T-helper 1 cell treated with Interleukin-12 subunit alpha and Interleukin-12 subunit beta and Interleukin-4 antibody, amounts not matched to agents 30 ng/mL and 1 ng/mL, for 36 hours (primary cell): ENCODE results near the gene ACRBP. TPM values are rescaled to one million over a fixed set of nuclear protein-coding genes. Genes with fewer than 3 reads are reported as not detected.
"Not testable (repeated sequence)": the region's sequence is repeated elsewhere in the genome, so short reads cannot be mapped to it uniquely, and the experiment has no call there.

Experiments used
- intact Hi-C: fragments of 100-400 bp; cut with micrococcal nuclease; formaldehyde crosslinking; loops from one replicate; pipeline ENCODE4 v1.15.1; 2024
- total RNA-seq: library from RNA; stranded (reverse); gene quantifications from 2 replicates; pipeline ENCODE4 v1.2.3, GENCODE V29; 2022

Gene ACRBP
- total RNA-seq, 1 donor from 2014 or later = 1.0 TPM

- intact Hi-C loops = no loop called here
These were observed 28.6 kb downstream of the ACRBP start for GRCh38 chr12:6618483-6619225.

GRCh38 chr12:6615802-6616201 is 31.4 kb downstream of the ACRBP start:
- intact Hi-C loops = loop anchor here (2.0 kb wide), 1 partner anchor 47 kb away; the partner anchor contains the start of gene ING4

- intact Hi-C loops = no loop called here
These were observed 32.6 kb downstream of the ACRBP start for GRCh38 chr12:6614513-6615172.

- intact Hi-C loops = no loop called here
These were observed 33.3 kb downstream of the ACRBP start for GRCh38 chr12:6613776-6614512.

- intact Hi-C loops = no loop called here
These were observed 34.0 kb downstream of the ACRBP start for GRCh38 chr12:6613015-6613775.

GRCh38 chr12:6612652-6613014 is 34.6 kb downstream of the ACRBP start:
- intact Hi-C loops = no loop called here

- intact Hi-C loops = no loop called here
These were observed 35.0 kb downstream of the ACRBP start for GRCh38 chr12:6612247-6612646.

GRCh38 chr12:6608592-6609281 is 38.5 kb downstream of the ACRBP start:
- intact Hi-C loops = loop anchor here (1.0 to 5.0 kb wide), 2 partner anchors 185 to 499 kb away; partner anchors contain the start of gene C1RL

GRCh38 chr12:6607751-6608591 is 39.3 kb downstream of the ACRBP start:
- intact Hi-C loops = loop anchor here (1.0 to 5.0 kb wide), 14 partner anchors 51 to 499 kb away; partner anchors contain the start of genes C1RL, CDCA3, COPS7A and GAPDH

GRCh38 chr12:6606331-6607131 is 40.7 kb downstream of the ACRBP start:
- intact Hi-C loops = loop anchor here (1.0 to 5.0 kb wide), 13 partner anchors 50 to 501 kb away; partner anchors contain the start of genes C1RL, CDCA3, COPS7A and GAPDH

GRCh38 chr12:6605421-6606330 is 41.6 kb downstream of the ACRBP start:
- intact Hi-C loops = loop anchor here (1.0 to 5.0 kb wide), 7 partner anchors 37 to 502 kb away; partner anchors contain the start of genes C1RL, IFFO1, NOP2 and SPSB2

GRCh38 chr12:6604259-6605029 is 42.8 kb downstream of the ACRBP start:
- intact Hi-C loops = loop anchor here (1.0 to 5.0 kb wide), 2 partner anchors 36 to 503 kb away; partner anchors contain the start of genes C1RL and NOP2

GRCh38 chr12:6603095-6603567 is 44.1 kb downstream of the ACRBP start:
- intact Hi-C loops = no loop called here

GRCh38 chr12:6602526-6602925 is 44.7 kb downstream of the ACRBP start:
- intact Hi-C loops = no loop called here

GRCh38 chr12:6595673-6596072 is 51.6 kb downstream of the ACRBP start:
- intact Hi-C loops = not testable (repeated sequence)

GRCh38 chr12:6592087-6592486 is 55.1 kb downstream of the ACRBP start:
- intact Hi-C loops = no loop called here
